Dedifferentiated amniotic fluid mesenchymal stem cell (primary cell): Measurements from ENCODE around the gene POLR2L.
A peak's percentile ranks its signal among the peaks of the same experiment; 100 is the strongest.

ENCODE experiments used
- DNase-seq: peaks from one replicate; pipeline ENCODE4 v3.0.0-alpha.2; 2016; ENCODE audit errors: extremely low spot score

POLR2L gene

GRCh38 chr11:811446-812245 is 30.7 kb downstream of the POLR2L start:
- no peak for DNase-seq

GRCh38 chr11:810040-810567 is 32.2 kb downstream of the POLR2L start:
- DNase-seq, result no peak

GRCh38 chr11:809287-810039 is 32.9 kb downstream of the POLR2L start, which contains the start of gene RPLP2:
Gene RPLP2, plus strand, starts transcription at chr11:809967. Its CDS starts 268 bp downstream, at chr11:810235.
- peak; percentile 95 for DNase-seq

GRCh38 chr11:808427-809286 is 33.7 kb downstream of the POLR2L start:
- no peak for DNase-seq

GRCh38 chr11:804599-804964 is 37.7 kb downstream of the POLR2L start:
- no peak for DNase-seq

- DNase-seq, result no peak
Observed at GRCh38 chr11:803770-804598, 38.3 kb downstream of the POLR2L start.

GRCh38 chr11:803467-803742 is 38.9 kb downstream of the POLR2L start:
- no peak for DNase-seq

- no peak for DNase-seq
Observed at GRCh38 chr11:802693-803466, 39.4 kb downstream of the POLR2L start.

GRCh38 chr11:802018-802617 is 40.2 kb downstream of the POLR2L start:
- no peak for DNase-seq

- no peak for DNase-seq
Observed at GRCh38 chr11:801097-801780, 41.1 kb downstream of the POLR2L start.

GRCh38 chr11:800473-800872 is 41.9 kb downstream of the POLR2L start:
- DNase-seq, result no peak

- no peak for DNase-seq
Observed at GRCh38 chr11:799641-800316, 42.5 kb downstream of the POLR2L start.

- peak; percentile 62 for DNase-seq
Observed at GRCh38 chr11:798093-798713, 44.1 kb downstream of the POLR2L start, which contains the start of gene SLC25A22. Gene SLC25A22, minus strand, starts transcription at chr11:798281. Its CDS starts 3,275 bp downstream, at chr11:795006.

- peak; percentile 82 for DNase-seq
Observed at GRCh38 chr11:797296-798092, 44.8 kb downstream of the POLR2L start.

- DNase-seq, result no peak
Observed at GRCh38 chr11:796565-797295, 45.6 kb downstream of the POLR2L start.
